OCI-LY7 (cell line): ENCODE data around the gene ABCA3. TPM values are rescaled to one million over a fixed set of nuclear protein-coding genes. Genes with fewer than 3 reads are reported as not detected.

Source experiments
- BruUV-seq: library from RNA; stranded (reverse); fragments of 400-500 nt; replicated peaks from 2 replicates; lab custom pipeline; 2021; lab: Mats Ljungman, UMichigan
- CTCF ChIA-PET: fragments of 300-600 bp; sonication (Branson Sonifier 250); formaldehyde crosslinking; loops from one replicate; lab custom pipeline; 2022; ENCODE audit warnings: antibody characterized with exemption; ENCODE audit not compliant: unreplicated experiment; lab: Charles Lee
- POLR2A ChIA-PET: fragments of 300-600 bp; sonication (Branson Sonifier 250); formaldehyde crosslinking; loops from one replicate; lab custom pipeline; 2022; ENCODE audit warnings: antibody characterized with exemption; lab: Charles Lee
- DNase-seq: peaks from one replicate; pipeline ENCODE4 v3.0.0-alpha.2; 2015; ENCODE audit warnings: low spot score
- H2AFZ ChIP-seq: fragments of 200-600 bp; sonication (generic), shearing (Covaris generic); 2 replicates; pipeline ENCODE4 v1.6.1; 2014; ENCODE audit warnings: mild to moderate bottlenecking, antibody characterized with exemption, low read length, moderate library complexity
- H3K27ac ChIP-seq: fragments of 200-600 bp; sonication (generic); 2 replicates; pipeline ENCODE4 v1.5.1; 2014; ENCODE audit warnings: mixed run types, low read depth, mild to moderate bottlenecking, moderate library complexity, low read length, inconsistent platforms; ENCODE audit not compliant: poor library complexity, severe bottlenecking
- H3K36me3 ChIP-seq: fragments of 200-600 bp; sonication (generic); 2 replicates; pipeline ENCODE4 v1.6.1; 2014; ENCODE audit warnings: mild to moderate bottlenecking, antibody characterized with exemption, low read length, moderate library complexity, mixed read lengths; ENCODE audit not compliant: insufficient read depth
- H3K4me1 ChIP-seq: fragments of 200-600 bp; sonication (generic); 2 replicates; pipeline ENCODE4 v1.5.1; 2014; ENCODE audit warnings: mild to moderate bottlenecking, low read length; ENCODE audit not compliant: insufficient read depth, poor library complexity, severe bottlenecking
- H3K4me2 ChIP-seq: fragments of 200-600 bp; sonication (generic); 2 replicates; pipeline ENCODE4 v1.6.1; 2014; ENCODE audit warnings: mild to moderate bottlenecking, low read length
- H3K4me3 ChIP-seq: fragments of 200-600 bp; sonication (generic); 2 replicates; pipeline ENCODE4 v1.5.1; 2014; ENCODE audit warnings: mild to moderate bottlenecking, low read depth, low read length; ENCODE audit not compliant: poor library complexity, severe bottlenecking
- H3K79me2 ChIP-seq: fragments of 200-600 bp; sonication (generic); 2 replicates; pipeline ENCODE4 v1.6.1; 2016; ENCODE audit warnings: low read depth, mild to moderate bottlenecking, low read length, moderate library complexity, mixed read lengths; ENCODE audit not compliant: insufficient read depth
- H3K9me2 ChIP-seq: fragments of 200-600 bp; sonication (generic); 2 replicates; pipeline ENCODE4 v1.6.1; 2016; ENCODE audit warnings: mild to moderate bottlenecking, low read length, mixed read lengths; ENCODE audit not compliant: insufficient read depth
- H3K9me3 ChIP-seq: fragments of 200-600 bp; sonication (generic); 2 replicates; pipeline ENCODE4 v1.6.1; 2014; ENCODE audit warnings: mild to moderate bottlenecking, mixed run types, low read length, mixed read lengths
- H4K20me1 ChIP-seq: fragments of 200-600 bp; sonication (generic); 2 replicates; pipeline ENCODE4 v1.6.1; 2014; ENCODE audit warnings: mild to moderate bottlenecking, antibody characterized with exemption, low read length, moderate library complexity, mixed read lengths; ENCODE audit not compliant: insufficient read depth
- EZH2phosphoT487 ChIP-seq: fragments of 200-600 bp; sonication (generic); IDR thresholded peaks from 2 replicates; pipeline ENCODE4 v1.6.1; 2018; ENCODE audit warnings: low read depth, borderline replicate concordance, mild to moderate bottlenecking, mixed run types, antibody characterized with exemption, low read length, moderate library complexity, mixed read lengths
- intact Hi-C: fragments of 100-400 bp; cut with micrococcal nuclease; formaldehyde crosslinking; loops from one replicate; pipeline ENCODE4 v1.10.0; 2022; ENCODE audit not compliant: unreplicated experiment
- total RNA-seq, 2 experiments: library from RNA; depleted of rRNA in 1 of 2; stranded (reverse); fragments of >200 nt in 1 of 2; shearing (Covaris generic) in 1 of 2; gene quantifications; 2 replicates each; pipeline ENCODE4 v1.2.3, GENCODE V29; 2014 to 2022
- TF ChIP-seq, protein P1 (sequence below): fragments of 200-600 bp; sonication (generic); conservative IDR thresholded peaks from 2 replicates; pipeline ENCODE4 v1.5.1; 2014; ENCODE audit warnings: mild to moderate bottlenecking, antibody characterized with exemption, low read length, moderate library complexity, mixed read lengths

Gene ABCA3
- total RNA-seq, 2 experiments from 2014 or later, result 0.23 TPM; not detected in 1

DNA sequence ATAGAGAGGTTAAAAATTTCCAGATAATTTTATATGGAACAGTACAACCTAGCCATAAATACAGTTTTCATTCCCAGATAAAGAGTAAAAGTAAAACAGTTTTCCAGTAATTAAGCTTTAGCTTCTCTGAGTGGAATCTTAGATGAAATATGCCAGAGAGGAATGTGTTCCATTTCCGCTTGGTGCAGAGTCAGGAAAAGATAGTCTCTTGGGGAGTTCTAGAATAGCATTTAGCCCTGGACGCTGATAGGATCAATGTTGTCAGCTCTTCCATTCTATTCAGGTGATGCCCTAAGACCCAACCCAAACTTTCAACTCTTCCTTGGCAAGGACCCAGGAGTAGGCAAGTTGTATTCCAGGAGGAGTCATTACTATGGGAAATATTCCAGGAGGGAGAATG lies 30.9 kb upstream of the ABCA3 start:
- H3K9me3 ChIP-seq, result no peaks in the 10 kb centered on the region
- CTCF ChIA-PET, result no interaction called here
- no peak for DNase-seq
- no peaks in the 10 kb centered on the region for H3K4me1 ChIP-seq
- H3K79me2 ChIP-seq, result no peaks in the 10 kb centered on the region
- no TSS peak for BruUV-seq
- H2AFZ ChIP-seq, result no peak overlapping the region
- no peak overlapping the region for H3K4me3 ChIP-seq
- POLR2A ChIA-PET, result no interaction called here
- intact Hi-C loops, result no loop called here
- no peak for TF ChIP-seq EZH2phosphoT487
- TF ChIP-seq, protein P1, sequence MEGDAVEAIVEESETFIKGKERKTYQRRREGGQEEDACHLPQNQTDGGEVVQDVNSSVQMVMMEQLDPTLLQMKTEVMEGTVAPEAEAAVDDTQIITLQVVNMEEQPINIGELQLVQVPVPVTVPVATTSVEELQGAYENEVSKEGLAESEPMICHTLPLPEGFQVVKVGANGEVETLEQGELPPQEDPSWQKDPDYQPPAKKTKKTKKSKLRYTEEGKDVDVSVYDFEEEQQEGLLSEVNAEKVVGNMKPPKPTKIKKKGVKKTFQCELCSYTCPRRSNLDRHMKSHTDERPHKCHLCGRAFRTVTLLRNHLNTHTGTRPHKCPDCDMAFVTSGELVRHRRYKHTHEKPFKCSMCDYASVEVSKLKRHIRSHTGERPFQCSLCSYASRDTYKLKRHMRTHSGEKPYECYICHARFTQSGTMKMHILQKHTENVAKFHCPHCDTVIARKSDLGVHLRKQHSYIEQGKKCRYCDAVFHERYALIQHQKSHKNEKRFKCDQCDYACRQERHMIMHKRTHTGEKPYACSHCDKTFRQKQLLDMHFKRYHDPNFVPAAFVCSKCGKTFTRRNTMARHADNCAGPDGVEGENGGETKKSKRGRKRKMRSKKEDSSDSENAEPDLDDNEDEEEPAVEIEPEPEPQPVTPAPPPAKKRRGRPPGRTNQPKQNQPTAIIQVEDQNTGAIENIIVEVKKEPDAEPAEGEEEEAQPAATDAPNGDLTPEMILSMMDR, result no peak
- no peaks in the 10 kb centered on the region for H4K20me1 ChIP-seq
- no peak overlapping the region for H3K27ac ChIP-seq
- H3K36me3 ChIP-seq, result no peaks in the 10 kb centered on the region
- H3K9me2 ChIP-seq, result no peaks in the 10 kb centered on the region
- H3K4me2 ChIP-seq, result no peak overlapping the region

- Histone ChIP-seq H3K9me2 (no peaks in the 10 kb centered on the region), H3K4me1 (no peaks in the 10 kb centered on the region), H3K27ac (no peak overlapping the region), H3K79me2 (no peaks in the 10 kb centered on the region), H2AFZ (no peak overlapping the region), H3K9me3 (no peaks in the 10 kb centered on the region), H3K36me3 (no peaks in the 10 kb centered on the region), H4K20me1 (no peaks in the 10 kb centered on the region), H3K4me3 (no peak overlapping the region), H3K4me2 (no peak overlapping the region)
- BruUV-seq, result no TSS peak
- DNase-seq, result no peak
- POLR2A ChIA-PET, result no interaction called here
- TF ChIP-seq, protein P1, result no peak
- TF ChIP-seq EZH2phosphoT487, result no peak
- intact Hi-C loops, result no loop called here
- CTCF ChIA-PET, result no interaction called here
These were observed 30.2 kb upstream of the ABCA3 start for GRCh38 chr16:2370721-2371120.

- no peak overlapping the region for H3K4me2 ChIP-seq
- no peaks in the 10 kb centered on the region for H3K4me1 ChIP-seq
- DNase-seq, result no peak
- H3K4me3 ChIP-seq, result no peak overlapping the region
- no peaks in the 10 kb centered on the region for H3K36me3 ChIP-seq
- no peaks in the 10 kb centered on the region for H4K20me1 ChIP-seq
- intact Hi-C loops, result no loop called here
- H3K27ac ChIP-seq, result no peak overlapping the region
- no peak overlapping the region for H2AFZ ChIP-seq
- no peaks in the 10 kb centered on the region for H3K9me2 ChIP-seq
- ChIA-PET CTCF (no interaction called here), POLR2A (no interaction called here)
- no peaks in the 10 kb centered on the region for H3K9me3 ChIP-seq
- H3K79me2 ChIP-seq, result no peaks in the 10 kb centered on the region
- BruUV-seq, result no TSS peak
- TF ChIP-seq, protein P1, result no peak
These were observed 26.3 kb upstream of the ABCA3 start for GRCh38 chr16:2366660-2367309.
